ENCODE results near the gene MIEF1.

- TF ChIP-seq SP1 (IDR thresholded peaks at IDR 0.05) (no peak), FOXK2 (IDR thresholded peaks at IDR 0.05) (no peak), ELF4 (IDR thresholded peaks at IDR 0.05) (no peak), PKNOX1 (IDR thresholded peaks at IDR 0.05) (no peak), NFRKB (IDR thresholded peaks at IDR 0.05) (no peak), TARDBP (IDR thresholded peaks at IDR 0.05) (no peak), ZNF384 (IDR thresholded peaks at IDR 0.05) (no peak), BHLHE40 (IDR thresholded peaks at IDR 0.05; ENCODE audit: borderline replicate concordance) (no peak), FOXM1 (IDR thresholded peaks at IDR 0.05; ENCODE audit: borderline replicate concordance) (no peak)
Measured at GRCh38 chr22:39500101-39500500, 2.0 kb upstream of the MIEF1 start.
